ENCODE data around the gene COL18A1.

- no peak for TF ChIP-seq CTCF (IDR thresholded peaks at IDR 0.05)
- no peak for TF ChIP-seq POLR2A (IDR thresholded peaks at IDR 0.05)
- TF ChIP-seq POLR2AphosphoS5 (IDR thresholded peaks at IDR 0.05), result no peak
Measured at GRCh38 chr21:45551316-45551715, 146.4 kb downstream of the COL18A1 start.
